Measurements from ENCODE around the gene CYB5R3. TPM values are rescaled to one million over a fixed set of nuclear protein-coding genes. Genes with fewer than 3 reads are reported as not detected.

Gene CYB5R3
- total RNA-seq, 6 experiments from 2014 or later, result 315 to 413 (median 347) TPM

DNA sequence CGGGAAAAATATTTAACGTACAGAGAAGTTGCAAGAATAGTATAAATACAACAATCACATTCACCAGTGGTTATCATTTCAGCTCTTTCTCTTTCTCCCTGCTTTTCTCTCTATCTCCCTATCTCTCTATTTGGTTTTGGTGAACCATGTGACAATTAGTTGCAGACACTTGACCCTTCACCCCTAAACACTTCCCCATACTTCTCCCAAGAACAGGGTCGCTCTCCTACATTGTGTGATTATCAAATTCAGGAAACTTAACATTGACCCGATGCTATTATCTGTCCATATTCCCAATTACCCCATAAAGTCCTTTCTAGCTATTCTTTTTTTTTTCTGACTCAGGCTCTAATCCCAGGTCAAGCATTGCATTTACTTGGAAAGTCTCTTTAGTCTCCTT is 4.8 kb upstream of the CYB5R3 start:
- TF ChIP-seq, protein P1, sequence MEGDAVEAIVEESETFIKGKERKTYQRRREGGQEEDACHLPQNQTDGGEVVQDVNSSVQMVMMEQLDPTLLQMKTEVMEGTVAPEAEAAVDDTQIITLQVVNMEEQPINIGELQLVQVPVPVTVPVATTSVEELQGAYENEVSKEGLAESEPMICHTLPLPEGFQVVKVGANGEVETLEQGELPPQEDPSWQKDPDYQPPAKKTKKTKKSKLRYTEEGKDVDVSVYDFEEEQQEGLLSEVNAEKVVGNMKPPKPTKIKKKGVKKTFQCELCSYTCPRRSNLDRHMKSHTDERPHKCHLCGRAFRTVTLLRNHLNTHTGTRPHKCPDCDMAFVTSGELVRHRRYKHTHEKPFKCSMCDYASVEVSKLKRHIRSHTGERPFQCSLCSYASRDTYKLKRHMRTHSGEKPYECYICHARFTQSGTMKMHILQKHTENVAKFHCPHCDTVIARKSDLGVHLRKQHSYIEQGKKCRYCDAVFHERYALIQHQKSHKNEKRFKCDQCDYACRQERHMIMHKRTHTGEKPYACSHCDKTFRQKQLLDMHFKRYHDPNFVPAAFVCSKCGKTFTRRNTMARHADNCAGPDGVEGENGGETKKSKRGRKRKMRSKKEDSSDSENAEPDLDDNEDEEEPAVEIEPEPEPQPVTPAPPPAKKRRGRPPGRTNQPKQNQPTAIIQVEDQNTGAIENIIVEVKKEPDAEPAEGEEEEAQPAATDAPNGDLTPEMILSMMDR (IDR thresholded peaks at IDR 0.05), result no peak
- H3K27ac Mint-ChIP-seq, result no peak overlapping the region

DNA sequence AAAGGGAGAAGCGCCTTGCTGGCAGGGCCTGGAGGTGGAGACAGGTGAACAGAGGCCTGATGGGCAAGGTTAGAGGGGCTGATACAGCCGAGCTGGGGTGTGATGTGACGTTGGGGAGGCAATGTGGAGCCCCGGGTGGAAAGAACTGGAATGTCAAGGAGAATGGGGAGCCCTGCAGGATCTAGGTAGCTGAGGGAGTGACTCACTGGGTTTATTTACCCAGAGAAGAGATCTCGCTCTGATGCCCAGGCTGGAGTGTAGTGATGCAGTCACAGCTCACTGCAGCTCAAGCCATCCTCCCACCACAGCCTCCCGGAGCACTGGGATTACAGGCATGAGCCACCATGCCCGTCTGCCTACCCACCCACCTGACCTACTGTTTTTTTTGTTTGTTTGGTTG is 1.9 kb upstream of the CYB5R3 start:
- TF ChIP-seq, protein P1 (IDR thresholded peaks at IDR 0.05), result no peak
- peak overlapping the region; percentile 59 for H3K27ac Mint-ChIP-seq
- H3K4me3 Mint-ChIP-seq, result peak overlapping the region; percentile 10; the same call in 1 of the 2 replicates

More for the DNA sequence above, 4.8 kb upstream of the CYB5R3 start:
- Mint-ChIP-seq H3K36me3 (ENCODE audit: low read depth) (no peaks in the 10 kb centered on the region), H3K4me1 (ENCODE audit: low read depth) (peaks cover 8% of the 10 kb centered on the region), H3K4me3 (no peak overlapping the region), H3K9me3 (no peaks in the 10 kb centered on the region), H3K27me3 (ENCODE audit: insufficient read depth) (0 out of 2 replicates have a peak, but pooled peaks cover 2% of the 10 kb centered on the region)
- no peak for DNase-seq

DNA sequence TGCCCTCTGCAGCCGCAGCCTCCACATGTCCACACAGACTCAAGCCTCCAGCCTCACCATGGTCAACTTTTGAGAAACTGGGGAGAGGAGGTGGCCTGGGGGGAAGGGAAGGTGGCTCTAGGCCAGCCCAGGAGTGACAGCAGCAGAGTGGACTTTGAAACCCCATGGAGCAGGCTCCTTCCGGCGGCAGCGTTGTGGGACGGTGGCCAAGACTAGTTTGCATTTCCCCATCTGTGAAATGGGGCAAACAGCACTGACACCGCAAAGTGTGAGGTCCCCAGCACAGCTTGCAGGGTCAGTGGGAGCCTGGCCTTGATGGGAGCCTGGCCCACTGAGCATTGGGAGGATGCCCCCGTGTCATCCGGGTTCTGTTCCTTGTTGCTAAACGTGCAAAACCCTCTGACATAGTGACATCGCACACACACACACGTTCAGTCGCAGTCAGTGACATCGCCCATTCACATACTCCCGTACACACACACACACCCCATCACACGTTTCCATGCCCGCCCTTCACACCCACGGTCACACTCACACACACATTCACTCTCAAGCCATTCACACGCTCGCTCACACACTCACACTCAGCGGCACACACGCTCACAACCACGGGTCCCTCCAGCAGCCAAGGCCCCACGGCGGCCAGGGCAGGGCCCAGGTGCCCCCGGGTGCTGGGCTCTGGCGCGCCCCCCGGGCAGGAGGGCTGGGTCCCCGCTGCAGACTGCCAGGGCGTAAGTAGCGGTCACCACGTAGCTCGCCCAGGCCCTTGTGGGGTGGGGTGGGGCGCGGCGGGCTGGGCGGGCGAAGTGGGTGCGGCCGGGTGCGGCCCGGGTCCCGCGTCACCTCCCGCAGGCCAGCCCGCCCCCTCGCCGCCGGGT is 585 bp downstream of the CYB5R3 start:
- DNase-seq, result no peak
- Mint-ChIP-seq H3K9me3 (no peaks in the 10 kb centered on the region), H3K27ac (peak overlapping the region; percentile 99), H3K27me3 (ENCODE audit: insufficient read depth) (peaks cover 4% of the 10 kb centered on the region), H3K36me3 (ENCODE audit: low read depth) (peaks cover 10% of the 10 kb centered on the region; the same call in 1 of the 2 replicates), H3K4me1 (ENCODE audit: low read depth) (peaks cover 50% of the 10 kb centered on the region), H3K4me3 (peak overlapping the region; percentile 100)
- TF ChIP-seq, protein P1 (IDR thresholded peaks at IDR 0.05), result no peak

More for the DNA sequence above, 1.9 kb upstream of the CYB5R3 start:
- DNase-seq, result peak; percentile 49
- Mint-ChIP-seq H3K36me3 (ENCODE audit: low read depth) (peaks cover 4% of the 10 kb centered on the region; the same call in 1 of the 2 replicates), H3K27me3 (ENCODE audit: insufficient read depth) (peaks cover 4% of the 10 kb centered on the region; the same call in 1 of the 2 replicates), H3K9me3 (no peaks in the 10 kb centered on the region), H3K4me1 (ENCODE audit: low read depth) (peaks cover 28% of the 10 kb centered on the region)

DNA sequence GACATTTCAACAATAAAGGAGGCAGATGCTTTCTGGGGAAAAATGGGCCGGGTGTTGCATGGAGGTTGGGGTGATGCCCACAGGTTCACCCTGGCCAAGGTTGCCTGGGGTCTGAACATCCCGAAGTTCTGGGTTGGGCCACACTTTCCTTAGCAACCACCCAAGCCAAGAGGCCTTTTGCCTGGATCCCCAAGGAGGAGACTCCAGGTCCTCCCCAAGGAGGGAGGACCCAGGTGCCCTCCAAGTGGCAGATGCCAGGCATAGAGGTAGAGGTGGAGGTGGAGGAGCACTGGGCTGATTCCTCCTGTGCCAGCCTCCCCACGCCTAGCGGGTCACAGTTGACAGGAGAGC is 1.2 kb downstream of the CYB5R3 start:
- DNase-seq, result no peak
- peaks cover 50% of the 10 kb centered on the region for H3K4me1 Mint-ChIP-seq (ENCODE audit: low read depth)
- TF ChIP-seq, protein P1 (IDR thresholded peaks at IDR 0.05), result no peak
- H3K27ac Mint-ChIP-seq, result peak overlapping the region; percentile 99
- H3K9me3 Mint-ChIP-seq, result no peaks in the 10 kb centered on the region
- H3K4me3 Mint-ChIP-seq, result peak overlapping the region; percentile 100
- H3K27me3 Mint-ChIP-seq (ENCODE audit: insufficient read depth), result peaks cover 3% of the 10 kb centered on the region
- peaks cover 10% of the 10 kb centered on the region; the same call in 1 of the 2 replicates for H3K36me3 Mint-ChIP-seq (ENCODE audit: low read depth)

DNA sequence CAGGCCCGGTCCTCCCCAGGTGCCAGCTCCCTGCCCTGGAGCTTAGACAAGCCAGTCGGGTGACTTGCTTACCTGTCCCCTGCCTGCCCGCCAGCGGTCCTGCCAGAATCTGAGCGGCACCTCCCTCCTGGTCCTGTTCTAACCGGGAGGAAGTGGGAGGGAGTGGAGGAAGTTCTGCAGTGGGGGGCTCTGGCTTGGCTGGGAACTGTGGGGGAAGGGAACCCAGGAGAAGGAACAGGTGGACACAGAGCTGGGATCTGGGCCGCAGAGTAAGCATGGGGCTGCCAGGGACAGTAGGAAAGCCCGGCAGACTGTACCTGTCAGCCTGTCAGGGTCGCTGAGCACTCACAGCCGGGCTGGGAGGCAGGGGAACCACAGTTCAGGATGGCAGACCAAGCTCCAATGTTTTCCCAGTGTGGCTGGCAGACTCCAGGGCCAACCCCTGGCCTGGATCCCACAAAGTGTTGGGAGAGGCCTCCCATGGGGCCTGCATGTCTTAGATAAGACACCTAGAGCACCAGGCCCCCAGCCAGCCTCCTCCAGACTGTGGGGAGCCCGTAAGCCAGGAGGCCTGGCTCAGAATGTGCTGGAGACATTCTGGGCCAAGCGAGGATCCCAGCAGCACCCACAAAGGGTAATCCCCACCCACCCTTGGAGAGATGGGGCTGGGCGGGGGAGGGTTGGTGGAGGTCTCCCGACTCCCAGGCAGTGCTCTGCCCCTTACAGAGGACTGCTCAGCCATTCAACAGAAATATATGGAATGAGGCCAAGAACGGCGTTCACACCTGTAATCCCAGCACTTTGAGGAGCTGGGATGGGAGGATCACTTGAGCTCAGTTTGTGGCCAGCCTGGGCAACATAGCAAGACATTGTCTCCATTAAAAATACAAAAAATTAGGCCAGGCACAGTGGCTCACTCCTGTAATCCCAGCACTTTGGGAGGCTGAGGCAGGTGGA is 2.3 kb downstream of the CYB5R3 start:
- Mint-ChIP-seq H3K27me3 (ENCODE audit: insufficient read depth) (peaks cover 3% of the 10 kb centered on the region), H3K27ac (peak overlapping the region; percentile 58), H3K9me3 (no peaks in the 10 kb centered on the region), H3K36me3 (ENCODE audit: low read depth) (peaks cover 10% of the 10 kb centered on the region; the same call in 1 of the 2 replicates), H3K4me1 (ENCODE audit: low read depth) (peaks cover 50% of the 10 kb centered on the region), H3K4me3 (peak overlapping the region; percentile 100)
- TF ChIP-seq, protein P1 (IDR thresholded peaks at IDR 0.05), result no peak
- DNase-seq, result no peak

Measured in HFFc6 (cell line).